Activated naive CD4-positive, alpha-beta T cell treated with anti-CD3 and anti-CD28 coated beads for 36 hours (primary cell): ENCODE measurements around the gene RPS6KA5. TPM values are rescaled to one million over a fixed set of nuclear protein-coding genes. Genes with fewer than 3 reads are reported as not detected.
A peak's percentile ranks its signal among the peaks of the same experiment; 100 is the strongest.
"Not testable (repeated sequence)": the region's sequence is repeated elsewhere in the genome, so short reads cannot be mapped to it uniquely, and the experiment has no call there.

ENCODE experiments used
- CTCF ChIA-PET: fragments of 350-600 bp; sonication (Branson Sonifier 250); formaldehyde crosslinking; loops from one replicate; lab custom pipeline; 2021; ENCODE audit warnings: antibody characterized with exemption; lab: Charles Lee
- DNase-seq: peaks from one replicate; pipeline ENCODE4 v3.0.0-alpha.2; 2020
- H3K27ac Mint-ChIP-seq: one replicate; pipeline ENCODE4 v1.8.0; 2021; ENCODE audit warnings: mild to moderate bottlenecking, mixed read lengths
- H3K27me3 Mint-ChIP-seq: one replicate; pipeline ENCODE4 v1.8.0; 2021; ENCODE audit warnings: low read depth, mixed read lengths
- H3K36me3 Mint-ChIP-seq: one replicate; pipeline ENCODE4 v1.8.0; 2021; ENCODE audit warnings: low read depth, mixed read lengths
- H3K4me1 Mint-ChIP-seq: one replicate; pipeline ENCODE4 v1.8.0; 2021; ENCODE audit warnings: low read depth, mixed read lengths
- H3K4me3 Mint-ChIP-seq: one replicate; pipeline ENCODE4 v1.8.0; 2021; ENCODE audit warnings: mild to moderate bottlenecking, moderate library complexity, mixed read lengths
- H3K9me3 Mint-ChIP-seq: one replicate; pipeline ENCODE4 v1.8.0; 2021; ENCODE audit warnings: mixed read lengths
- intact Hi-C: fragments of 100-400 bp; cut with micrococcal nuclease; formaldehyde crosslinking; loops from one replicate; pipeline ENCODE4 v1.15.1; 2023
- total RNA-seq, 2 experiments: library from RNA; stranded (reverse); gene quantifications; one replicate each; pipeline ENCODE4 v1.2.3, GENCODE V29; 2021

Gene RPS6KA5
- total RNA-seq, 2 experiments from 2014 or later: 10.0 to 12.0 TPM

- Mint-ChIP-seq H3K27ac (no peak overlapping the region), H3K4me3 (no peak overlapping the region), H3K9me3 (no peaks in the 10 kb centered on the region), H3K36me3 (no peaks in the 10 kb centered on the region), H3K27me3 (no peaks in the 10 kb centered on the region), H3K4me1 (peaks cover 30% of the 10 kb centered on the region)
- CTCF ChIA-PET: no interaction called here
- intact Hi-C loops: no loop called here
- DNase-seq: peak; percentile 2
These were observed 228.6 kb downstream of the RPS6KA5 start for GRCh38 chr14:90831821-90832220.

- CTCF ChIA-PET: interaction anchor here (0.6 kb wide), 1 partner anchor 223 kb away, joined by 5 read pairs; no protein-coding TSS in a partner anchor
- no peaks in the 10 kb centered on the region for H3K9me3 Mint-ChIP-seq
- intact Hi-C loops: no loop called here
These were observed 229.3 kb downstream of the RPS6KA5 start for GRCh38 chr14:90830931-90831701.

GRCh38 chr14:90829677-90830076 lies 230.8 kb downstream of the RPS6KA5 start:
- Mint-ChIP-seq H3K27me3 (no peaks in the 10 kb centered on the region), H3K27ac (no peak overlapping the region), H3K36me3 (no peaks in the 10 kb centered on the region), H3K4me3 (no peak overlapping the region), H3K9me3 (no peaks in the 10 kb centered on the region), H3K4me1 (peaks cover 17% of the 10 kb centered on the region)
- intact Hi-C loops: loop anchor here (2.0 to 5.0 kb wide), 3 partner anchors 285 to 873 kb away; partner anchors contain the start of gene DGLUCY
- no peak for DNase-seq
- CTCF ChIA-PET: no interaction called here

More at GRCh38 chr14:90830931-90831701, 229.3 kb downstream of the RPS6KA5 start:
- H3K27ac Mint-ChIP-seq: no peak overlapping the region
- H3K27me3 Mint-ChIP-seq: no peaks in the 10 kb centered on the region
- peak; percentile 3 for DNase-seq
- peaks cover 26% of the 10 kb centered on the region for H3K4me1 Mint-ChIP-seq
- H3K36me3 Mint-ChIP-seq: no peaks in the 10 kb centered on the region
- no peak overlapping the region for H3K4me3 Mint-ChIP-seq

- intact Hi-C loops: loop anchor here (1.0 to 5.0 kb wide), 5 partner anchors 71 to 872 kb away; partner anchors contain the start of genes CALM1 and DGLUCY
- Mint-ChIP-seq H3K4me3 (peak overlapping the region; percentile 76), H3K27me3 (no peaks in the 10 kb centered on the region), H3K27ac (peak overlapping the region; percentile 66), H3K4me1 (peaks cover 17% of the 10 kb centered on the region), H3K9me3 (peaks cover 4% of the 10 kb centered on the region), H3K36me3 (no peaks in the 10 kb centered on the region)
- peak; percentile 27 for DNase-seq
- CTCF ChIA-PET: interaction anchor here (0.8 to 1.0 kb wide), 2 partner anchors 13 to 71 kb away, joined by 3 to 4 read pairs; partner anchors contain the start of gene TTC7B
These were observed 231.6 kb downstream of the RPS6KA5 start for GRCh38 chr14:90828642-90829487.

GRCh38 chr14:90827919-90828610 lies 232.4 kb downstream of the RPS6KA5 start:
- Mint-ChIP-seq H3K9me3 (peaks cover 8% of the 10 kb centered on the region), H3K4me3 (peak overlapping the region; percentile 76), H3K27ac (peak overlapping the region; percentile 66), H3K36me3 (no peaks in the 10 kb centered on the region), H3K27me3 (no peaks in the 10 kb centered on the region), H3K4me1 (peaks cover 17% of the 10 kb centered on the region)
- intact Hi-C loops: loop anchor here (1.0 to 5.0 kb wide), 5 partner anchors 70 to 871 kb away; partner anchors contain the start of genes CALM1 and DGLUCY
- CTCF ChIA-PET: interaction anchor here (0.6 to 1.0 kb wide), 4 partner anchors 12 to 328 kb away, joined by 3 to 5 read pairs (median 4); partner anchors contain the start of gene TTC7B
- DNase-seq: peak; percentile 96

- peaks cover 15% of the 10 kb centered on the region for H3K4me1 Mint-ChIP-seq
- intact Hi-C loops, DNase-seq, H3K36me3 Mint-ChIP-seq, CTCF ChIA-PET, H3K27me3 Mint-ChIP-seq, H3K27ac Mint-ChIP-seq, H3K4me3 Mint-ChIP-seq: not testable (repeated sequence)
- H3K9me3 Mint-ChIP-seq: peaks cover 11% of the 10 kb centered on the region
These were observed 236.9 kb downstream of the RPS6KA5 start for GRCh38 chr14:90823542-90823941.

- peaks cover 9% of the 10 kb centered on the region for H3K4me1 Mint-ChIP-seq
- peaks cover 11% of the 10 kb centered on the region for H3K9me3 Mint-ChIP-seq
- CTCF ChIA-PET: no interaction called here
- no peak overlapping the region for H3K27ac Mint-ChIP-seq
- no peaks in the 10 kb centered on the region for H3K27me3 Mint-ChIP-seq
- peak; percentile 84 for DNase-seq
- no peaks in the 10 kb centered on the region for H3K36me3 Mint-ChIP-seq
- no peak overlapping the region for H3K4me3 Mint-ChIP-seq
- intact Hi-C loops: no loop called here
These were observed 239.5 kb downstream of the RPS6KA5 start for GRCh38 chr14:90820958-90821357.

GRCh38 chr14:90819734-90820393 lies 240.6 kb downstream of the RPS6KA5 start:
- no peak overlapping the region for H3K27ac Mint-ChIP-seq
- H3K9me3 Mint-ChIP-seq: peaks cover 11% of the 10 kb centered on the region
- intact Hi-C loops: no loop called here
- no peaks in the 10 kb centered on the region for H3K36me3 Mint-ChIP-seq
- peaks cover 13% of the 10 kb centered on the region for H3K4me1 Mint-ChIP-seq
- H3K27me3 Mint-ChIP-seq: peaks cover 4% of the 10 kb centered on the region
- CTCF ChIA-PET: no interaction called here
- no peak overlapping the region for H3K4me3 Mint-ChIP-seq
- no peak for DNase-seq

GRCh38 chr14:90818715-90819114 lies 241.7 kb downstream of the RPS6KA5 start:
- Mint-ChIP-seq H3K27me3 (peaks cover 4% of the 10 kb centered on the region), H3K27ac (no peak overlapping the region), H3K9me3 (peaks cover 6% of the 10 kb centered on the region), H3K4me1 (peaks cover 13% of the 10 kb centered on the region), H3K4me3 (no peak overlapping the region), H3K36me3 (no peaks in the 10 kb centered on the region)
- CTCF ChIA-PET: interaction anchor here (0.7 to 0.8 kb wide), 2 partner anchors 354 to 362 kb away, joined by 3 to 6 read pairs; no protein-coding TSS in a partner anchor
- intact Hi-C loops: no loop called here
- DNase-seq: no peak

- H3K9me3 Mint-ChIP-seq: no peaks in the 10 kb centered on the region
- no peak for DNase-seq
- CTCF ChIA-PET: interaction anchor here (0.7 to 1.0 kb wide), 4 partner anchors 9 to 20 kb away, joined by 3 to 4 read pairs (median 4); no protein-coding TSS in a partner anchor
- intact Hi-C loops: no loop called here
- H3K36me3 Mint-ChIP-seq: no peaks in the 10 kb centered on the region
- H3K4me1 Mint-ChIP-seq: peaks cover 13% of the 10 kb centered on the region
- H3K27me3 Mint-ChIP-seq: peaks cover 4% of the 10 kb centered on the region
- H3K27ac Mint-ChIP-seq: no peak overlapping the region
- peak overlapping the region; percentile 25 for H3K4me3 Mint-ChIP-seq
These were observed 243.6 kb downstream of the RPS6KA5 start for GRCh38 chr14:90816681-90817436.
